Astrocyte of the hippocampus (primary cell): ENCODE results near the gene KIAA1217.

Experiments
- DNase-seq: peaks from one replicate; pipeline ENCODE4 v3.0.0; 2011; ENCODE audit warnings: low read depth, low spot score

KIAA1217 gene

GRCh38 chr10:24590697-24591457 is 381.9 kb downstream of the KIAA1217 start:
- DNase-seq = no peak

DNA sequence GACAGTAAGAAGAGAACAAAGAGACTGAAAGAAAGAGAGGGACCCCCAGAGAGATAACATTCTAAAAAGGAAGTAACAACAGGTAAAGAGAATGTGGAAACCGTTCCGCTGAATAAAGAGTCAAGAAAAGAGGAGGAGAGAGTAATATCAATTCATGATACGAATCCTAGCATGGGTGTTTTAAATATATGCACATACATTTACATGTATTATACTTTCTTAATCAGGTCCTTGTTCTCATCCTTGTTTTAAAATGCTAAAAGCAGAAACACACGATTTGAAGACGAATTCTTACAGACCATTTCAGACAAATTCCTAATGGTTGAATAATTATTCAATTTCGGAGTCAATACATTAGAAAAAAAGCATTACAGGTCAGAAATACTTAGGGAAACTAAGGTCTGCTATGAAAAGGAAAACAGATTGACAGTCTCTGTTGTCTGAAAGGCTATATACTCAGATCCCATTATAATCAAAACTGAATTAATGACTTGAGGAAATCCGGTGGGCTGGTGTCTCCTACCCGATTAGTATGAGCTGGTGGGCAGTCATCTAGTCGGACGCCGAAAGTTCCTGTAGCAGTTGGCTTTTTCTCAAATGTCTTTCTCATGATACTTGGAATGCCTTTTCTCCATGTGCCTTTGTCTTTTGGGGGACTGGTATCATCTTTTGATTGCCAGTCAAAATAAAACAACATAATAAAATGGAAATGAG is 387.4 kb downstream of the KIAA1217 start:
- DNase-seq = no peak

DNA sequence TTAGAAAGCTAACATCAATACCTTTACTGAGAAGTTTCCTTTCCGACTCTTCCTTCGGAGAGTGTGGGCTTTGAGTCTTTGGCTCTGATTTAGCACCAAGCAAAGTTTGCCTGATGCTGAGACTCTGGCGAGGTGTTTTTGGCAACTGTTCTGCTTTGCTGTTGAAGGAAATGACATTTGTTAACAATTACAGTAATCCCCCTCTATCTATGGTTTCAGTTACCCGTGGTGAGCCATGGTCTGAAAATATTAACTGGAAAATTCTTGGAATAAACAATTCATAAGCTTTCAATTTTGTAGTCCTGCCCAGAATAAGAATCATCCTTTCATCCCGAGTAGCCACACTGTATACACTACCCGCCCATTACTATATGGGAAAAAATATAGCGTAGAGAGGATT is 388.5 kb downstream of the KIAA1217 start:
- no peak for DNase-seq
